ENCODE measurements around the gene FHL3. TPM values are rescaled to one million over a fixed set of nuclear protein-coding genes. Genes with fewer than 3 reads are reported as not detected.

The FHL3 gene
- total and polyA plus RNA-seq, 9 of the 15 experiments (the other 6 are each of a cell fraction or from before 2014, with no cell fraction given), result 6.1 to 144 (median 34.1) TPM

GRCh38 chr1:38047603-38048141 is 42.4 kb upstream of the FHL3 start:
- H4K20me1 ChIP-seq (replicated peaks; ENCODE audit: control insufficient read depth, insufficient read depth, low read length), result peaks cover 8% of the 10 kb centered on the region; the same call in 1 of the 2 replicates
- DNase-seq (ENCODE audit: extremely low read depth in 1 of 4, low spot score in 3 of 4), result no peak
- H3K27me3 ChIP-seq (ENCODE audit: control insufficient read depth in 2 of 2, insufficient read depth in 2 of 2, low read length in 2 of 2), result peaks cover 19 to 43% of the 10 kb centered on the region in 2 experiments; a peak in 4 of 5 replicates
- peaks cover 5% of the 10 kb centered on the region for H3K9me1 ChIP-seq (ENCODE audit: control insufficient read depth, insufficient read depth, low read length)
- H3K36me3 ChIP-seq (ENCODE audit: control insufficient read depth, insufficient read depth, low read length), result no peaks in the 10 kb centered on the region
- ChIA-PET CTCF (ENCODE audit: low intra/inter-chr PET ratio) (no interaction called here), POLR2A (interaction anchor here (0.6 to 1.2 kb wide), 6 partner anchors 9 to 270 kb away, joined by 3 to 6 read pairs (median 3); no protein-coding TSS in a partner anchor)
- no peak overlapping the region; the same call in 1 of the 2 replicates for H2AFZ ChIP-seq (ENCODE audit: low read depth, low read length)
- ATAC-seq, result no peak
- no peak for FAIRE-seq
- no TSS peak for BruUV-seq (replicated peaks)
- H3K4me1 ChIP-seq (replicated peaks in 1 of 2; ENCODE audit: control insufficient read depth in 2 of 2, insufficient read depth in 2 of 2, low read length in 2 of 2), result peaks cover 0 to 33% of the 10 kb centered on the region in 2 experiments; a peak in 3 of 5 replicates
- intact Hi-C loops (cut with micrococcal nuclease), result loop anchor here (10.0 kb wide), 1 partner anchor 537 kb away; no protein-coding TSS in a partner anchor
- no peak overlapping the region for H3K4me2 ChIP-seq (ENCODE audit: insufficient read depth, low read length)
- peak overlapping the region in 1 of 2 experiments; percentile 86; a peak in 2 of 4 replicates for H3K9ac ChIP-seq (ENCODE audit: insufficient read depth in 1 of 2, low read depth in 2 of 2, low read length in 2 of 2)
- no peaks in the 10 kb centered on the region for H3K9me3 ChIP-seq (replicated peaks; ENCODE audit: control insufficient read depth, insufficient read depth, low read depth, low read length)
- H3K4me3 ChIP-seq, result peak overlapping the region; percentile 49
- no peak overlapping the region for H3K27ac ChIP-seq (ENCODE audit: extremely low read depth, low read depth, low read length)
- 44% methylated on average over 27 of the region's 34 CpGs for WGBS (ENCODE audit: insufficient coverage, low coverage, missing lambda C conversion rate)
- H3K79me2 ChIP-seq (ENCODE audit: control insufficient read depth, insufficient read depth, low read length), result no peaks in the 10 kb centered on the region
- in situ Hi-C loops (cut with MboI), result loop anchor here (25.0 kb wide), 1 partner anchor 540 kb away; no protein-coding TSS in a partner anchor
- no peak for TF ChIP-seq BCOR (IDR thresholded peaks at IDR 0.05)
- no peak for TF ChIP-seq HMBOX1 (IDR thresholded peaks at IDR 0.05)
- peak; percentile 40 for TF ChIP-seq SAP30 (IDR thresholded peaks at IDR 0.05; ENCODE audit: borderline replicate concordance, insufficient read depth, low read depth, low read length, poor library complexity, severe bottlenecking)
- no peak for TF ChIP-seq SIX5 (IDR thresholded peaks at IDR 0.05; ENCODE audit: borderline replicate concordance in 1 of 2, insufficient read depth in 1 of 2, low read depth in 1 of 2, low read length in 2 of 2)
- TF ChIP-seq NCOA6 (IDR thresholded peaks at IDR 0.05), result no peak
- no peak for TF ChIP-seq HDAC6 (IDR thresholded peaks at IDR 0.05; ENCODE audit: low read depth, low read length)
- no peak for TF ChIP-seq STAT5A (IDR thresholded peaks at IDR 0.05; ENCODE audit: borderline replicate concordance, low read length)
- no peak for TF ChIP-seq MAX (CRISPR knock-in tag; IDR thresholded peaks at IDR 0.05)
- no peak for TF ChIP-seq BDP1 (IDR thresholded peaks at IDR 0.05; ENCODE audit: insufficient read depth, insufficient read length)
- no peak for TF ChIP-seq SPI1 (IDR thresholded peaks at IDR 0.05; ENCODE audit: borderline replicate concordance, low read depth, low read length)
- TF ChIP-seq HEY1 (CRISPR knock-in tag; IDR thresholded peaks at IDR 0.05; ENCODE audit: borderline replicate concordance), result no peak
- no peak for TF ChIP-seq SNRNP70 (optimal IDR thresholded peaks at IDR 0.05; ENCODE audit: low read depth, low read length)
- no peak for TF ChIP-seq KLF13 (tag; IDR thresholded peaks at IDR 0.05; ENCODE audit: borderline replicate concordance, low read depth)
- no peak for TF ChIP-seq EP400 (IDR thresholded peaks at IDR 0.05)
- TF ChIP-seq ZBTB33 (CRISPR knock-in tag; IDR thresholded peaks at IDR 0.05), result peak; percentile 78
- no peak for TF ChIP-seq BRF2 (IDR thresholded peaks at IDR 0.05; ENCODE audit: borderline replicate concordance, insufficient read depth, insufficient read length)
- TF ChIP-seq ZNF253 (CRISPR knock-in tag; conservative IDR thresholded peaks at IDR 0.05), result no peak
- TF ChIP-seq ETV1 (tag; conservative IDR thresholded peaks at IDR 0.05; ENCODE audit: low read depth), result no peak
